ENCODE results near the gene GPR6. TPM values are rescaled to one million over a fixed set of nuclear protein-coding genes. Genes with fewer than 3 reads are reported as not detected.

The GPR6 gene
- total and polyA plus RNA-seq, 2 donors (not counting 3 experiments of a cell fraction or from before 2014, with no cell fraction given) = not detected

GRCh38 chr6:109966299-109966698 lies 11.8 kb upstream of the GPR6 start:
- intact Hi-C loops (cut with micrococcal nuclease) = no loop called here
- H3K4me3 ChIP-seq (replicated peaks in 1 of 3; ENCODE audit: insufficient read depth in 1 of 3, low read depth in 1 of 3, low read length in 3 of 3) = no peak overlapping the region
- TF ChIP-seq POLR2A (IDR thresholded peaks at IDR 0.05; ENCODE audit: low read depth, low read length) (no peak), EZH2 (IDR thresholded peaks at IDR 0.05; ENCODE audit: borderline replicate concordance, low read depth, low read length, severe bottlenecking) (no peak), FOS (IDR thresholded peaks at IDR 0.05; ENCODE audit: borderline replicate concordance, insufficient read depth, low read length) (no peak), JUN (IDR thresholded peaks at IDR 0.05; ENCODE audit: borderline replicate concordance, insufficient read depth, insufficient read length, low read depth) (no peak), GATA2 (IDR thresholded peaks at IDR 0.05; ENCODE audit: insufficient read depth, insufficient read length, low read depth, low read length) (no peak), CTCF (IDR thresholded peaks at IDR 0.05; ENCODE audit: extremely low read depth in 1 of 2, insufficient read depth in 1 of 2, low read depth in 1 of 2, low read length in 2 of 2) (no peak), MAX (IDR thresholded peaks at IDR 0.05; ENCODE audit: insufficient read depth, insufficient read length) (no peak), POLR2AphosphoS5 (IDR thresholded peaks at IDR 0.05; ENCODE audit: insufficient read depth, low read depth, low read length) (no peak), MYC (IDR thresholded peaks at IDR 0.05; ENCODE audit: low read depth, low read length) (no peak)
- H3K9ac ChIP-seq (replicated peaks; ENCODE audit: extremely low read depth, insufficient read depth, low read length) = no peak overlapping the region
- H4K20me1 ChIP-seq (replicated peaks; ENCODE audit: control insufficient read depth, extremely low read depth, insufficient read depth, low read length) = no peaks in the 10 kb centered on the region
- H3K27me3 ChIP-seq (ENCODE audit: control insufficient read depth in 2 of 2, insufficient read depth in 2 of 2, low read length in 2 of 2) = no peaks in the 10 kb centered on the region
- H3K27ac ChIP-seq (ENCODE audit: insufficient read depth, low read depth, low read length) = no peak overlapping the region
- no peaks in the 10 kb centered on the region for H3K79me2 ChIP-seq (ENCODE audit: control insufficient read depth, insufficient read depth, low read length)
- H2AFZ ChIP-seq (ENCODE audit: low read depth, low read length) = no peak overlapping the region
- H3K9me3 ChIP-seq (replicated peaks; ENCODE audit: control insufficient read depth, insufficient read depth, low read length) = no peaks in the 10 kb centered on the region
- BruUV-seq (replicated peaks) = no TSS peak
- FAIRE-seq = no peak
- no peak overlapping the region for H3K4me2 ChIP-seq (ENCODE audit: insufficient read depth, low read length)
- H3K36me3 ChIP-seq (ENCODE audit: control insufficient read depth in 2 of 2, extremely low read depth in 1 of 2, insufficient read depth in 2 of 2, low read length in 2 of 2) = no peaks in the 10 kb centered on the region
- DNase-seq (ENCODE audit: low read depth, low spot score) = no peak
- POLR2A ChIA-PET = no interaction called here
- dilution Hi-C loops (cut with MboI; ENCODE audit: extremely low pct_ligation_motif_present, low sequenced_read_pairs) = no loop called here
- no peaks in the 10 kb centered on the region for H3K9me1 ChIP-seq (replicated peaks; ENCODE audit: control insufficient read depth, extremely low read depth, insufficient read depth, low read length)
- CTCF ChIA-PET = interaction anchor here (0.9 kb wide), 1 partner anchor 19 kb away, joined by 3 read pairs; no protein-coding TSS in a partner anchor
- H3K4me1 ChIP-seq (ENCODE audit: control insufficient read depth, extremely low read depth, insufficient read depth, low read length) = no peaks in the 10 kb centered on the region
